ENCODE data around the gene GRP. TPM values are rescaled to one million over a fixed set of nuclear protein-coding genes. Genes with fewer than 3 reads are reported as not detected.

GRP gene
- total and polyA plus RNA-seq, 4 donors = 3.4 to 40.8 (median 6.8) TPM

DNA sequence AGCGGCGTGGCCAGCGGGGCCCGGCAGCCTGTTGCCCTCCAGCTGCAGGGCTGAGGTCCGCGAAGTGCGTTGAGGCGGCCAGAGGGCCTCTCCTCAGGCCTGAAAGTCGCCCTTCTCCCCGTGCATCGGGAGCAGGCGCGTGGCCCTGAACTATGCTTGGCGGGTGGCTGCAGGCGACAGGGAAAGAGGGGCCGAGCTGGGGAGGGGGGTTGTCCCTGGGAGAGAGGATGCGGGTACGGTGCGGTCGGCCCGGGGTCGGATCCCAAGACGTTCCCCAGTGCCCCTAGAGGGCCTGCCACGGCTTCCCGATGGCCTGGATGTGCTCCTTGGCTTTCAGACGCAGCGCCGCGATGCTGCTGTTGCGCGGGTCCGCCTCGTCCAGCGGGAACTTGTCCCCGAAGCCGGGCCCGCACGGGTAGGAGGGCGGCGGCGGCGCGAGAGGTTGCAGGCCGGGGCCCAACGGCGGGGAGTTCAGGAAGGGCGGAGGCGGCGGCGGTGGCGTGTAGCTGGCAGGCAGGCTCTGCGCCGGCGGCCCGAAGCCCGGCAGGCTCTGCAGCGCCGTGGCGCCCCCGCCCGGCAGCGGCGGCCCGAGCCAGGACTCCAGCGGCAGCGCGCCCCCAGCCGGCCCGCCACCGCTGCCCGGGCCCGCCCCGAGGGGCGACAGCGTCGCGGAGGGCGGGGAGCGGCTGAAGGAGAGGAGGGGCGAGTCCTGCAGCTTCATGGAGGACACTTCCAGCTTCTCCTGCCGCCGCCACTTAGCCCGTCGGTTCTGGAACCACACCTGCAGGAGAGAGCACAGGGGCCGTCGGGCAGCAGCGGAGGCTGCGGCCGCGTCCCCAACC, 49.0 kb downstream of the GRP start:
- peak; percentile 43 to 66 (median 64) for DNase-seq
- H3K4me1 ChIP-seq (ENCODE audit: control insufficient read depth in 5 of 5, insufficient read depth in 5 of 5, low read length in 5 of 5) = peaks cover 0 to 25% (median 4%) of the 10 kb centered on the region in 5 donors
- H3K36me3 ChIP-seq (ENCODE audit: control insufficient read depth in 4 of 4, insufficient read depth in 4 of 4, low read length in 4 of 4) = no peaks in the 10 kb centered on the region
- H3K4me3 ChIP-seq = no peak overlapping the region
- WGBS, 2 donors = 3% methylated on average over 38 to 90 of the region's 90 CpGs
- H3K9ac ChIP-seq (ENCODE audit: insufficient read depth in 1 of 2, low read length in 2 of 2) = no peak overlapping the region
- peaks cover 22 to 92% (median 88%) of the 10 kb centered on the region in 3 donors for H3K27me3 ChIP-seq (ENCODE audit: control insufficient read depth in 3 of 3, insufficient read depth in 3 of 3, low read length in 2 of 3)
- H3K9me3 ChIP-seq (ENCODE audit: control insufficient read depth in 4 of 4, insufficient read depth in 3 of 4, low read length in 3 of 4) = peaks cover 0 to 12% (median 0%) of the 10 kb centered on the region in 4 donors
- peak; percentile 44 for ATAC-seq (ENCODE audit: insufficient read depth, low FRiP score)
- TF ChIP-seq CTCF (IDR thresholded peaks at IDR 0.05; ENCODE audit: control extremely low read depth, extremely low read depth) = no peak
- no peak overlapping the region for H3K27ac ChIP-seq (ENCODE audit: low read depth in 1 of 2, low read length in 1 of 2)

GRCh38 chr18:59269563-59270119, 49.7 kb downstream of the GRP start:
- Histone ChIP-seq H3K36me3 (ENCODE audit: control insufficient read depth in 4 of 4, insufficient read depth in 4 of 4, low read length in 4 of 4) (no peaks in the 10 kb centered on the region), H3K9me3 (ENCODE audit: control insufficient read depth in 4 of 4, insufficient read depth in 3 of 4, low read length in 3 of 4) (peaks cover 0 to 15% (median 0%) of the 10 kb centered on the region in 4 donors), H3K27ac (ENCODE audit: low read depth in 1 of 2, low read length in 1 of 2) (no peak overlapping the region), H3K4me3 (no peak overlapping the region), H3K9ac (ENCODE audit: insufficient read depth in 1 of 2, low read length in 2 of 2) (no peak overlapping the region), H3K27me3 (ENCODE audit: control insufficient read depth in 3 of 3, insufficient read depth in 3 of 3, low read length in 2 of 3) (peaks cover 22 to 92% (median 88%) of the 10 kb centered on the region in 3 donors), H3K4me1 (ENCODE audit: control insufficient read depth in 5 of 5, insufficient read depth in 5 of 5, low read length in 5 of 5) (peaks cover 0 to 27% (median 4%) of the 10 kb centered on the region in 5 donors)
- no peak for TF ChIP-seq CTCF (IDR thresholded peaks at IDR 0.05; ENCODE audit: control extremely low read depth, extremely low read depth)
- 9 to 10% methylated on average over 14 to 17 of the region's 17 CpGs for WGBS, 2 donors
- ATAC-seq (ENCODE audit: insufficient read depth, low FRiP score) = no peak
- no peak for DNase-seq

DNA sequence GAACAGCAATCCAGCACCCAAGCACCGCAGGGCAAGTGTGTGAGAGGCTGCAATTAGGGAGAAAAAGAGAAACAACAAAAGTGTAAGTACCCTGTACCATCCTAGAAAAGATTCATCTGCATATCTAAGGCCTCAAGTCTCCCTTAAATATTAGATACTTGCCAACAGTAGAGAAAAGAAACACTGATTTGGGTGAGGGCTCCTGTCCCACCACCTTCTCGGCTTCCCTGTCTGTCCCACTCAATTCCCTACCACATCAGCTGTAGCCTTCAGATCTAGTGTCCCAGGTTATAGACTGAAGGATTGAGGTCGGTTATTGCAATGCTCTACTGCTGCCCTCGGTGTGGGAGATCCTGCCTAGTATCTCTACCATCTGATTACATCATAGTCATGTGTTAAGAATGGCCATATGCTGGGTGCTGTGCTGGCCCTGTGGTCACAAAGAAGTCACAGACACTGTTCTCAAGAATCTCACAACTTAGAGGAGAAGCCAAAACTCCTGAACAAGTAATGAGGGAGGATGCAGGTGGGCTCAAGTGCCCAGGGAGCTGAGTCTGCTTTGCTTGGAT, 50.8 kb downstream of the GRP start:
- 11 to 24% methylated on average over 4 of the region's 4 CpGs for WGBS, 2 donors
- Histone ChIP-seq H3K4me1 (ENCODE audit: control insufficient read depth in 5 of 5, insufficient read depth in 5 of 5, low read length in 5 of 5) (peaks cover 0 to 24% (median 4%) of the 10 kb centered on the region in 5 donors), H3K9me3 (ENCODE audit: control insufficient read depth in 4 of 4, insufficient read depth in 3 of 4, low read length in 3 of 4) (peaks cover 0 to 15% (median 0%) of the 10 kb centered on the region in 4 donors)

More for the DNA sequence above, 50.8 kb downstream of the GRP start:
- Histone ChIP-seq H3K4me3 (no peak overlapping the region), H3K36me3 (ENCODE audit: control insufficient read depth in 4 of 4, insufficient read depth in 4 of 4, low read length in 4 of 4) (no peaks in the 10 kb centered on the region), H3K9ac (ENCODE audit: insufficient read depth in 1 of 2, low read length in 2 of 2) (no peak overlapping the region), H3K27me3 (ENCODE audit: control insufficient read depth in 3 of 3, insufficient read depth in 3 of 3, low read length in 2 of 3) (peaks cover 22 to 92% (median 89%) of the 10 kb centered on the region in 3 donors), H3K27ac (ENCODE audit: low read depth in 1 of 2, low read length in 1 of 2) (no peak overlapping the region)
- TF ChIP-seq CTCF (IDR thresholded peaks at IDR 0.05; ENCODE audit: control extremely low read depth, extremely low read depth) = no peak
- DNase-seq (no peak), ATAC-seq (ENCODE audit: insufficient read depth, low FRiP score) (no peak)
